Smooth muscle cell of bladder (primary cell): Measurements from ENCODE around the gene ZNF695. TPM values are rescaled to one million over a fixed set of nuclear protein-coding genes. Genes with fewer than 3 reads are reported as not detected.

ENCODE experiments used
- total RNA-seq: library from RNA; depleted of rRNA; stranded (reverse); fragments of >200 nt; gene quantifications from 2 replicates; pipeline ENCODE4 v1.2.3, GENCODE V29; 2014

ZNF695 gene
- total RNA-seq, result 0.65 and 0.71 TPM in 2 replicates

DNA sequence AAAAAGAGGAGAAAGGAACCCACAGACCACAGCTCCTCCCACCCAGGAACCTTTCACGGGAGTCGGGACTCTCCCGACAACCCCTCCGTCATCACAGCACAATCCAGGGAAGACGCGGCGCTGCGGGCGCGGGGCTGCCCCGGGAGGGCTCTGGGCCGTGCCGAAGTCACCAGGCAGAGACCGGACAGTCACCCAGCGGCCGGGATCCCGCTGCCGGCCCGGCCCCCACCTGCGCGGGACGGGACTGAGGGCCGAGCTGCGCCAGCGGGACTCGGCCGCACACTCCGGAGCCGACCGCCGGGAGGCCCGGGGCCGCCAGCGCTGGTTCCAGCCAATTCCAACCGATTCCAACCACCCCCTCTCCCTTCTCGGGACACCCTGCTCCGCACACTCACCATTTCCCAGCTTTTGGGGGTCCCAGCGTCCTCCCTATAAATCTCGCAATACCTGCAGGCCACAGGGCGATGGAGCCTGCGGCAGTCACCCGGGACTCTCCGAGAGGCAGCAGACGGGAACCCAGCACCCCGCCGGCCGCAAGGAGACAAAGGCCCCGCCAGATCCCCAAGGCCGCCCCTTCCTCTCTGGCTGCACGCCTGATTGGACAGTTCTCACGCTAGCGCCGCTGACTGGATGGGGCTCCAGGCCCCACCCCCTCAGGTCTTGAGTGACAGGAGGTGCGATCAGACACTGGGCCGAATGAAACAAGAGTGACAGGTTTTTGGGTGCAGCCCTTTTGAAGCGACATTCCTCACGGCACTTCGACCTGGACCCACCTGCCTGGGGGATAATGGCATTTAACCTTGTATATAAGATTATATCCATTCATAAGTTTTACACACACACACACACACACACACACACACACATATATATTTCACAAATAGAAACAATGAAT lies at the start of gene ZNF695:
Gene ZNF695 (minus strand): TSS at position 547 of the 895 bp plus-strand sequence. CDS start 149 bp downstream, at position 398.

Other genes with a start within 250 kb of the ZNF695 start
- 17.6 and 19.0 TPM in 2 replicates for gene AHCTF1, start 76.1 kb downstream of the ZNF695 start, total RNA-seq
- gene ZNF670, start 70.8 kb upstream of the ZNF695 start, total RNA-seq, result 1.4 and 2.1 TPM in 2 replicates
- 5.8 and 6.8 TPM in 2 replicates for gene ZNF669, start 96.3 kb upstream of the ZNF695 start, total RNA-seq
- gene ZNF124, start 164.0 kb upstream of the ZNF695 start, total RNA-seq, result 37.1 and 39.8 TPM in 2 replicates
- not detected in 2 replicates for gene VN1R5, start 248.0 kb upstream of the ZNF695 start, total RNA-seq